GM21515 (cell line): ENCODE results near the gene BPIFA2.
"Not testable (repeated sequence)": the region's sequence is repeated elsewhere in the genome, so short reads cannot be mapped to it uniquely, and the experiment has no call there.

Experiments
- ATAC-seq: cut with Tn5 transposase; IDR thresholded peaks from one replicate; pipeline ENCODE4 v1.9.1; 2021; ENCODE audit not compliant: unreplicated experiment

Gene BPIFA2

DNA sequence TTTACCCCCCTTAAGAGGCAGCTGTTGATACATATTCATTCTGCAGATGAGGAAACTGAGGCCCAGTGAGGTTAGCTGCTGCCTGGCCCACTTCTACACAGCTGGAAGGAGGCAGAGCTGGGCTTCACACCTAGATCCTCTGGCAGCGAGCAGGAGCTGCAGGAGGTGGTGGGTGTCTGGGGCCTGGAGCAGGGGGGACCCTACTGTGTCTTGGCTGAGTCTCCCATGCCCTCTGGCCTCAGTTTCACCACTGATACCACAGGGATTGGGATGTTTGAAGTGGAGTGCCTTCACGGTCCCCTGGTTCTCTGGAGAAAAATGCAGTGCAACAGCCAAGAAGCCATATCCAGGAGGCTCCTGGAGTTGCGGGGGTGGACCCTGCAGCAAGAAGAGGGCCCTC, 8.2 kb upstream of the BPIFA2 start:
- ATAC-seq: no peak

DNA sequence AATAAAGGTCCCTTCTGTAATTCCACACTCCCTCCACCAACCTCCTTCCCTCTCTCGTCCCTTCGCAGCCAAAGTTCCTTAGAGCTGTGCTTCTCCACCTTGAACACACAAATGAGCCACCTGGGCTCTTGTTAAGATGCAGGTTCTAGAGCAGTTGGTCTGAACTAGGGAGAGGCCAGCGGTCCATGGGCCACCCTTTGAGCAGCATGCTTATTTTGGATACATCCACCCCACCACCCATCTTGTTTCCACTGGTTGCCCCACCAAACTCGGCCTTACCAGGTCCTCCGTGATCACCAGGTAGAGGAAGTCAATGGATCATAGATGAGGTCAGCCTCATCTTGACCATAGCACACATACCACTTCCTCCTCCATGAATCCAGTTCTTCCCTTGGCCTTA, 7.3 kb upstream of the BPIFA2 start:
- ATAC-seq: no peak

- no peak for ATAC-seq
These were observed 5.6 kb upstream of the BPIFA2 start for GRCh38 chr20:33162313-33162712.

DNA sequence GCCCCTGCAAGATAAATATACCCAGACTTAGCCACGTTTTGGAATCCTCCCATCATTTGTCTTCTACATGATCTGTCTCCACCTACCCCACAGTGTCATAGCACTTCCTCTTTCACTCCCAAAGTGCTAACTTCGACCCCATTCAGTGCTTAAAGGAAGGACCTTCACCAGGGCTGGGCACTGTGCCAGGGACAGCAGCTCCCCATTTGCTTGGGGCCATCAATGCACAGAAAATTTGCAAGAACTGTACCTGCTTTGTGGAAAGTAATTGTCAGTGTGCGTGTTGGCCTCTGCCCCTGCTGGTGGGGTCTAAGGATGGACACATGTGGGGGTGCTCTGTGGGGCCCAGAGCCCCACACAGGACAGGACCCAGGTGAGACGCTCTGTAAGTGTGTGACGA, 5.2 kb upstream of the BPIFA2 start:
- no peak for ATAC-seq

- no peak for ATAC-seq
These were observed 3.9 kb upstream of the BPIFA2 start for GRCh38 chr20:33163856-33164762.

- no peak for ATAC-seq
These were observed 3.2 kb upstream of the BPIFA2 start for GRCh38 chr20:33164763-33165095.

GRCh38 chr20:33165416-33166055, 2.4 kb upstream of the BPIFA2 start:
- ATAC-seq: no peak

- ATAC-seq: no peak
These were observed 1.3 kb upstream of the BPIFA2 start for GRCh38 chr20:33166533-33167113.

- ATAC-seq: no peak
These were observed 1.3 kb downstream of the BPIFA2 start for GRCh38 chr20:33169176-33169794.

DNA sequence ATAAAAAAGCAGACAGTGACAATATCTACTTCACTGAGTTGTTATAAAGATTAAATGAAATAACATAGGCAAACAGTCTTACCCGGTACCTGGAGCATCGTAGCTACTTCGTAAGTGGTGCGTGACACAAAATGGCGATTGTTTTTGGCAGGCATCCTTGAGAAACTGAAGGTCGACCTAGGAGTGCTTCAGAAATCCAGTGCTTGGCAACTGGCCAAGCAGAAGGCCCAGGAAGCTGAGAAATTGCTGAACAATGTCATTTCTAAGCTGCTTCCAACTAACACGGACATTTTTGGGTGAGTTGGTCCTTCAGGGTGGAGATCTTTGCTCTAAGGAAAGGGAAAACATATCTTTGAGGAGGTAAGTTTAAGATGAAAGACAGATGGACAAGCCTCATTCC, 4.8 kb downstream of the BPIFA2 start:
- no peak for ATAC-seq

DNA sequence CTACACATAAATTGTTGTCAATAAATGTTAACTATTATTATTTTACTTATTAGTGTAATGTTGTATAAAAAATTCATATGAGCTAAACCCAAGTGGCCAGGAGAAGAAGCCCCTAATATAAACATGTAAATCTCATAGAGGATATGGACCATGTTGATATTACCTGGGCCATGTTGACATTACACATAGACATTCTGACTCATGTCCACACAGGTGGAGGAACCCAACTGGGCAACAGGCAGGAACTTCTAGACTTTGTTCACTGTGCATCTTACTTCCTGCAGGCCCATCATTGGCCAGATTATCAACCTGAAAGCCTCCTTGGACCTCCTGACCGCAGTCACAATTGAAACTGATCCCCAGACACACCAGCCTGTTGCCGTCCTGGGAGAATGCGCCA, 7.2 kb downstream of the BPIFA2 start:
- no peak for ATAC-seq

DNA sequence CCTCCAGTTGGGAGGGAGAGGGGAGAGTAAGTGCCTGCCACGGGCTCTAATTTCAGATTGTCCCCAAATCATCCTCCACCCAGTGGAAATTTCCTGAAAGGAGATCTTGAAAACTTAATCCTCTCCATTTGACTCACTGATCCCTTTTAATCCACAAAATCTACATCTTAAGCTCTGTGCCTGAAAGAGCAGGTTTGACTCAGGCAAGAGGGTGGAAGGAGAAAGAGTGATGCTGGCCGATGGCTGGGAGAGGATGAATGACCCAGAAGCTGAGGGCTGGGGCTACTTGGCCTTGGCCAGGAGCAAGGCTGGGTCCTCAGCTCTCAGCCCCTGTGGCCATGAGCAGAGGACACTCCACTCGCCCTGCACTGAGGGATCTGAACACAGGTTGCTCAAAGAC, 8.1 kb downstream of the BPIFA2 start:
- ATAC-seq: no peak

- no peak for ATAC-seq
These were observed 9.9 kb downstream of the BPIFA2 start for GRCh38 chr20:33177866-33178265.

DNA sequence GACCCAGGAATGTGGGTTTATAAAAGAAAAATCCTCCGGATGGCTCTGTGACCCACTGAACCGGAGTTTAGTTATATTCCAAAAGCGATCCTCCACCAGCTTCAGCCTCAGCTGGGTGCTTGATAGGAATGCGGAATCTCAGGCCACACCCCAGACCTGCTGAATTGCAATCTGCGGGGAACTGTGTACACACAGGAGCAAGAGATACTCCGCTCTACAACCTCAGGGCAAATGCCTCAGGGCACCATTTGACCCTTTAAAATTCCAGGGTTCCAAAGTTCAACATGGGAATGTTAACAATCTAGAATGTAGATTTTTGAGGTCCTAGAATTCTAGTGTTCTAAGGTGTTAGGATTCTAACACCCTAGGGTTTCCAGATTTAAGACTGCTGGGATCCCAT, 10.8 kb downstream of the BPIFA2 start:
- ATAC-seq: no peak

DNA sequence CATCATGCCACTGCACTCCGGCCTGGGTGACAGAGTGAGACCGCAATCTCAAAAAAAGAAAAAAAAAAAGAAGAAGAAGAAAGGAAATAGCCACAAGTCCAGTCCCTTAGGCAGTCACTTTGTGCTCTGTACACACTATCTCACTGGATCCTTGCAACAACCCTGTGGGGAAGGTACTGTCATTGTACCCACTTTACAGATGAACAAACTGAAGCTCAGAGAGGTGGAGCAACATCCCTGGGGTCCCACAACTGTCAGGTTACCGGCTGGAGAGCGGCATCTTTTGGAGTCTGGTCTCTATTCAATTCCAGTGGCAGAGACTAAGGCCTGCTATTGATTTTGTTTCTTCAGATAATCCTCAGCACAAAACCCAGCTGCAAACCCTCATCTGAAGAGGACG, 12.2 kb downstream of the BPIFA2 start:
- no peak for ATAC-seq

DNA sequence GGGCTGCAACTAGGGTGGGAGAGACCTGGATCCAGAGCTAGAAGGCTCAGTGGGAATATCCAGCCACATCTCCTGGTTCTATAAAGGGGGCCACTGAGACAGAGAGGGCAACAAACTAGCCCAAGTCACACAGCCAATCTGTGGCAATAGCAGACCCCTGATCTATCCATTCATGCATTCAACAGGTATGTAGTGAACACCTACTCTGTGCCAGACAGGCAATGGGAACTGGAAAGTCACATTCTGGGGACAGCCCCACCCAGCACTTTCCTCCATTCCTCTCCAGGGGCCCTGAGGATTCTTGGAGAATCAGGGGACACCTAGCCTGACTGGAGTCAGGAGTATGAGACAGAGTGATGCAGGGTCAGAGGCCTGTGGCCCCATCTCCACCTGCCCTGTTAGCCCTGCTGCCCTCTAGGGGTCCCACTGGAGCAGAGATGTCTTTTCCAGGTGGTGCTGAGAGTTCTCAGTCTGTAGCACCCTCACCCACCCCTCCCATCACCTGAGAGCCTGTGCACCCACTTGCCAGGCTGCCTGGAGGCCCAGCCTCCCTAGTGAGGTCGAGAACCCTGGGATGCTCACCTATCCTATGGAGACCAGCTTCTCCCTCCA, 13.6 kb downstream of the BPIFA2 start:
- ATAC-seq: no peak

- no peak for ATAC-seq
These were observed 15.4 kb downstream of the BPIFA2 start for GRCh38 chr20:33183312-33183711.

- ATAC-seq: not testable (repeated sequence)
These were observed 17.2 kb downstream of the BPIFA2 start for GRCh38 chr20:33185031-33185590.

GRCh38 chr20:33187491-33187890, 19.5 kb downstream of the BPIFA2 start:
- no peak for ATAC-seq

DNA sequence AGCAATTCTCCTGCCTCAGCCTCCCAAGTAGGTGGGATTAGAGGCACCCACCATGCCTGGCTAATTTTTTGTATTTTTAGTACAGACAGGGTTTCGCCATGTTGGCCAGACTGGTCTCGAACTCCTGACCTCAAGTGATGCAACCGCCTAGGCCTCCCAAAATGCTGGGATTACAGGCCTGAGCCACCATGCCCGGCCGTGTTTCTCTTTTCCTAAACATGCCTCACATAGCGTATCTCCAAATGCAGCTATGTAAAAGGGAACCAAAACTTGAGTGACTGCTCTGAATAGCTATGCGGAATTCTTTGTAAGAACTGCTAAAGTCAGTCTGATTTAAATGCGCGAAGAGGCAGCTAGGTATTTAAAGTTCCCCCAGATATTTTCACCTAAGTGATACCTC, 20.5 kb downstream of the BPIFA2 start:
- no peak for ATAC-seq

DNA sequence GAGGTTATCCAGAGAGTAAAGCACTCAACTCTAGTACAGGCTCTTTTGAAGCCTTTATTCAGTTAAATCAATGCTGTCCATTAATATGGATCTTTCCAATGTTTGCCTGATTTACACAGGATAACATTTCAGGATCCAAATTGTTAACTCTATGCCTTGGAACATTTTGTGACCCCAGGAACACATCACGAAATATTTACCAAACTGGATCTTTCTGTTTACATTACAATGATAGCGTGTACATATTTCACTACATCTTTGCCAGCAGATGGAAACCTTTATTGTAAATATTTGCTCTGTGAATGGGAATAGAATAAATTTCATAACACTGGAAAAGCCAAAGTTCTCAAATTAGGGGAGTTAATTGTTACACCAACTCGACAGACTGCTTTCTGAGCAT, 23.5 kb downstream of the BPIFA2 start:
- ATAC-seq: no peak
